Measurements from ENCODE around the gene NLRP5. TPM values are rescaled to one million over a fixed set of nuclear protein-coding genes. Genes with fewer than 3 reads are reported as not detected.
"Not testable (repeated sequence)": the region's sequence is repeated elsewhere in the genome, so short reads cannot be mapped to it uniquely, and the experiment has no call there.

Gene NLRP5
- total and polyA plus RNA-seq, 2 donors (not counting 1 experiment from before 2014, with no cell fraction given) = not detected

GRCh38 chr19:56103027-56103614 lies 116.5 kb downstream of the NLRP5 start:
- H3K4me3 ChIP-seq (replicated peaks in 1 of 4; ENCODE audit: control extremely low read depth in 1 of 4, insufficient read depth in 1 of 4, low read depth in 3 of 4, low read length in 4 of 4) = no peak overlapping the region
- H3K4me1 ChIP-seq (ENCODE audit: control insufficient read depth, extremely low read depth, insufficient read depth, low read length) = no peaks in the 10 kb centered on the region
- H3K9me3 ChIP-seq (ENCODE audit: control insufficient read depth, insufficient read depth, low read depth, low read length) = no peaks in the 10 kb centered on the region
- no peak for TF ChIP-seq EZH2 (IDR thresholded peaks at IDR 0.05; ENCODE audit: low read length, missing control alignments)
- TF ChIP-seq, protein P1, sequence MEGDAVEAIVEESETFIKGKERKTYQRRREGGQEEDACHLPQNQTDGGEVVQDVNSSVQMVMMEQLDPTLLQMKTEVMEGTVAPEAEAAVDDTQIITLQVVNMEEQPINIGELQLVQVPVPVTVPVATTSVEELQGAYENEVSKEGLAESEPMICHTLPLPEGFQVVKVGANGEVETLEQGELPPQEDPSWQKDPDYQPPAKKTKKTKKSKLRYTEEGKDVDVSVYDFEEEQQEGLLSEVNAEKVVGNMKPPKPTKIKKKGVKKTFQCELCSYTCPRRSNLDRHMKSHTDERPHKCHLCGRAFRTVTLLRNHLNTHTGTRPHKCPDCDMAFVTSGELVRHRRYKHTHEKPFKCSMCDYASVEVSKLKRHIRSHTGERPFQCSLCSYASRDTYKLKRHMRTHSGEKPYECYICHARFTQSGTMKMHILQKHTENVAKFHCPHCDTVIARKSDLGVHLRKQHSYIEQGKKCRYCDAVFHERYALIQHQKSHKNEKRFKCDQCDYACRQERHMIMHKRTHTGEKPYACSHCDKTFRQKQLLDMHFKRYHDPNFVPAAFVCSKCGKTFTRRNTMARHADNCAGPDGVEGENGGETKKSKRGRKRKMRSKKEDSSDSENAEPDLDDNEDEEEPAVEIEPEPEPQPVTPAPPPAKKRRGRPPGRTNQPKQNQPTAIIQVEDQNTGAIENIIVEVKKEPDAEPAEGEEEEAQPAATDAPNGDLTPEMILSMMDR (conservative IDR thresholded peaks at IDR 0.05 in 1 of 2, IDR thresholded peaks at IDR 0.05 in 1 of 2; ENCODE audit: low read depth in 1 of 2, low read length in 2 of 2) = no peak
- H3K9ac ChIP-seq (ENCODE audit: insufficient read depth, low read length) = no peak overlapping the region
- no peaks in the 10 kb centered on the region for H4K20me1 ChIP-seq (ENCODE audit: control insufficient read depth, extremely low read depth, insufficient read depth, low read length)
- no peak overlapping the region for H2AFZ ChIP-seq (ENCODE audit: low read length)
- H3K27ac ChIP-seq (ENCODE audit: insufficient read depth, low read length) = no peak overlapping the region
- no peaks in the 10 kb centered on the region for H3K27me3 ChIP-seq (ENCODE audit: control insufficient read depth, insufficient read depth, low read length)
- peaks cover 57% of the 10 kb centered on the region for H3K79me2 ChIP-seq (ENCODE audit: control insufficient read depth, insufficient read depth, low read length)
- no peak for DNase-seq (ENCODE audit: low read depth in 2 of 2)
- peaks cover 11% of the 10 kb centered on the region for H3K36me3 ChIP-seq (ENCODE audit: control insufficient read depth, insufficient read depth, low read length)
- no peak overlapping the region for H3K4me2 ChIP-seq (ENCODE audit: extremely low read depth, insufficient read depth, low read length)

DNA sequence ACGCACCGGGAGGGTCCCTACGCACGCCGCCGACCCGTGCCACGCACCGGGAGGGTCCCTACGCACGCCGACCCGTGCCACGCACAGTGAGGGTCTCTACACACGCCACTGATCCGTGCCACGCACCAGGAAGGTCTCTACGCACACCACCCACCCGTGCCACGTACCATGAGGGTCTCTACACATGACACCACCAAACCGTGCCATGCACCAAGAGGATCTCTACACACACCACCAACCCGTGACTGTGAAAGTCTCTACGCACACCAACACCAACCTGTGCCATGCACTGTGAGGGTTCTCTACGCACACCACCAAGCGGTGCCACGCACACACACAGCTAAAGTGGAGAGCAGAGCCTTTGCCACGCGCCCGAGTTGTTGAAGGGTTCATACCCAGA lies 117.8 kb downstream of the NLRP5 start:
- H3K9me3 ChIP-seq (ENCODE audit: control insufficient read depth, insufficient read depth, low read depth, low read length) = no peaks in the 10 kb centered on the region
- H3K36me3 ChIP-seq (ENCODE audit: control insufficient read depth, insufficient read depth, low read length) = peaks cover 9% of the 10 kb centered on the region
- H3K9ac ChIP-seq (ENCODE audit: insufficient read depth, low read length) = no peak overlapping the region
- no peak for TF ChIP-seq EZH2 (IDR thresholded peaks at IDR 0.05; ENCODE audit: low read length, missing control alignments)
- TF ChIP-seq, protein P1 (conservative IDR thresholded peaks at IDR 0.05 in 1 of 2, IDR thresholded peaks at IDR 0.05 in 1 of 2; ENCODE audit: low read depth in 1 of 2, low read length in 2 of 2) = no peak
- no peak for DNase-seq (ENCODE audit: low read depth in 2 of 2)
- H3K79me2 ChIP-seq (ENCODE audit: control insufficient read depth, insufficient read depth, low read length) = peaks cover 64% of the 10 kb centered on the region
- no peak overlapping the region for H2AFZ ChIP-seq (ENCODE audit: low read length)
- H3K4me3 ChIP-seq (replicated peaks in 1 of 4; ENCODE audit: control extremely low read depth in 1 of 4, insufficient read depth in 1 of 4, low read depth in 3 of 4, low read length in 4 of 4) = no peak overlapping the region
- no peaks in the 10 kb centered on the region for H3K27me3 ChIP-seq (ENCODE audit: control insufficient read depth, insufficient read depth, low read length)
- no peak overlapping the region for H3K27ac ChIP-seq (ENCODE audit: insufficient read depth, low read length)
- peaks cover 5% of the 10 kb centered on the region for H3K4me1 ChIP-seq (ENCODE audit: control insufficient read depth, extremely low read depth, insufficient read depth, low read length)
- H4K20me1 ChIP-seq (ENCODE audit: control insufficient read depth, extremely low read depth, insufficient read depth, low read length) = no peaks in the 10 kb centered on the region
- no peak overlapping the region for H3K4me2 ChIP-seq (ENCODE audit: extremely low read depth, insufficient read depth, low read length)

DNA sequence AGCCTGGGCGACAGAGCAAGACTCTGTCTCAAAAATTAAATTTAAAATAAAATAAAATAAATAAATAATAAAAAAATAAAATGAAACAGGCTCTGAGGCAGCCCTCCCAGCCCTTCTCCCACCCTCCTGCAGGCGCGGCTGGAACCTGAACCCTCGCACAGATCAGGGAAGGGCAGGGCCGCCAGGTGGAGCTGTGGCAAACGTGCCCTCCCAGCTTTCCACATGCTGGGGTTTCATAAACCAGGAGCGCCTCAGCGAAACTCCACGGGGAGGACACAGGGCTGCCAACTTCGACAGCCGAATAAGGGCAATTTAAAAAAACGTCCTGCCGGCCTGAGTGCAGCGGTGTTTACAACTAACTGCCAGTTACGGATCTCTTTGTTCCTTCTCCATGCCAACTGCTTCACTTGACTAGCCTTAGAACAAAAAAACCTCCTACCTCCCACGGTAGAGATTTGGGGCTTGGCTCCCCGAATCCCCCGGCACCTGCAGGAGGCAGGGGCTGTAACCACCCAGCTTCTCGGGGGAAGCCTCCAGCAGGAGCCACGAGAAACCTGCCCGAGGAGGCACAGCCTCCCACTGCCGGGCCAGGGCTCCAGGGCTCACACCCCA lies 118.6 kb downstream of the NLRP5 start:
- Histone ChIP-seq H3K27ac (ENCODE audit: insufficient read depth, low read length) (peak overlapping the region; percentile 32), H3K4me1 (ENCODE audit: control insufficient read depth, extremely low read depth, insufficient read depth, low read length) (peaks cover 8% of the 10 kb centered on the region), H3K9ac (ENCODE audit: insufficient read depth, low read length) (no peak overlapping the region), H3K4me3 (replicated peaks in 1 of 4; ENCODE audit: control extremely low read depth in 1 of 4, insufficient read depth in 1 of 4, low read depth in 3 of 4, low read length in 4 of 4) (peak overlapping the region in 1 of 4 experiments; percentile 16), H2AFZ (ENCODE audit: low read length) (no peak overlapping the region), H3K4me2 (ENCODE audit: extremely low read depth, insufficient read depth, low read length) (peak overlapping the region; percentile 7), H3K36me3 (ENCODE audit: control insufficient read depth, insufficient read depth, low read length) (peaks cover 6% of the 10 kb centered on the region), H4K20me1 (ENCODE audit: control insufficient read depth, extremely low read depth, insufficient read depth, low read length) (no peaks in the 10 kb centered on the region), H3K27me3 (ENCODE audit: control insufficient read depth, insufficient read depth, low read length) (no peaks in the 10 kb centered on the region), H3K79me2 (ENCODE audit: control insufficient read depth, insufficient read depth, low read length) (peaks cover 65% of the 10 kb centered on the region), H3K9me3 (ENCODE audit: control insufficient read depth, insufficient read depth, low read depth, low read length) (no peaks in the 10 kb centered on the region)
- TF ChIP-seq, protein P1 (conservative IDR thresholded peaks at IDR 0.05 in 1 of 2, IDR thresholded peaks at IDR 0.05 in 1 of 2; ENCODE audit: low read depth in 1 of 2, low read length in 2 of 2) = peak; percentile 62 to 66
- TF ChIP-seq EZH2 (IDR thresholded peaks at IDR 0.05; ENCODE audit: low read length, missing control alignments) = no peak
- DNase-seq (ENCODE audit: low read depth in 2 of 2) = peak; percentile 48 to 85

GRCh38 chr19:56105831-56106396 lies 119.3 kb downstream of the NLRP5 start:
- DNase-seq (ENCODE audit: low read depth in 2 of 2); H3K9ac ChIP-seq (ENCODE audit: insufficient read depth, low read length); H3K27me3 ChIP-seq (ENCODE audit: control insufficient read depth, insufficient read depth, low read length); H3K36me3 ChIP-seq (ENCODE audit: control insufficient read depth, insufficient read depth, low read length); H3K27ac ChIP-seq (ENCODE audit: insufficient read depth, low read length); H3K4me3 ChIP-seq (replicated peaks in 1 of 4; ENCODE audit: control extremely low read depth in 1 of 4, insufficient read depth in 1 of 4, low read depth in 3 of 4, low read length in 4 of 4); H3K9me3 ChIP-seq (ENCODE audit: control insufficient read depth, insufficient read depth, low read depth, low read length); H4K20me1 ChIP-seq (ENCODE audit: control insufficient read depth, extremely low read depth, insufficient read depth, low read length); H2AFZ ChIP-seq (ENCODE audit: low read length): not testable (repeated sequence)
- H3K79me2 ChIP-seq (ENCODE audit: control insufficient read depth, insufficient read depth, low read length) = peaks cover 72% of the 10 kb centered on the region
- H3K4me1 ChIP-seq (ENCODE audit: control insufficient read depth, extremely low read depth, insufficient read depth, low read length) = peaks cover 15% of the 10 kb centered on the region
- peak overlapping the region; percentile 13 for H3K4me2 ChIP-seq (ENCODE audit: extremely low read depth, insufficient read depth, low read length)

All from fibroblast of lung (primary cell).